Trophoblast cell (in vitro differentiated cells and primary cell): ENCODE results near the gene MEGF11.
A peak's percentile ranks its signal among the peaks of the same experiment; 100 is the strongest.
"Not testable (repeated sequence)": the region's sequence is repeated elsewhere in the genome, so short reads cannot be mapped to it uniquely, and the experiment has no call there.

Experiments used
- DNase-seq, 2 donors: peaks; one replicate each; pipeline ENCODE4 v3.0.0-alpha.2; 2016
- H2AFZ ChIP-seq: 2 replicates; pipeline ENCODE4 v1.6.1; 2013; ENCODE audit warnings: low read length, moderate library complexity, mild to moderate bottlenecking; ENCODE audit not compliant: insufficient read depth, poor library complexity
- H2AK5ac ChIP-seq: 2 replicates; pipeline ENCODE4 v1.6.1; 2013; ENCODE audit warnings: mild to moderate bottlenecking, low read length
- H2BK120ac ChIP-seq: 2 replicates; pipeline ENCODE4 v1.6.1; 2013; ENCODE audit warnings: low read length, mild to moderate bottlenecking, moderate library complexity; ENCODE audit not compliant: insufficient read depth, poor library complexity
- H2BK12ac ChIP-seq: 2 replicates; pipeline ENCODE4 v1.6.1; 2013; ENCODE audit warnings: mild to moderate bottlenecking, low read length, moderate library complexity
- H2BK5ac ChIP-seq: 2 replicates; pipeline ENCODE4 v1.6.1; 2013; ENCODE audit warnings: low read length, low read depth, moderate library complexity, mild to moderate bottlenecking; ENCODE audit not compliant: poor library complexity
- H3K14ac ChIP-seq: 2 replicates; pipeline ENCODE4 v1.6.1; 2013; ENCODE audit warnings: mild to moderate bottlenecking, low read length
- H3K18ac ChIP-seq: 2 replicates; pipeline ENCODE4 v1.6.1; 2013; ENCODE audit warnings: mild to moderate bottlenecking, low read length
- H3K23ac ChIP-seq: 2 replicates; pipeline ENCODE4 v1.6.1; 2013; ENCODE audit warnings: low read length
- H3K27ac ChIP-seq: 2 replicates; pipeline ENCODE4 v1.5.1; 2013; ENCODE audit warnings: low read depth, mild to moderate bottlenecking, inconsistent platforms, low read length, moderate library complexity
- H3K27me3 ChIP-seq: 2 replicates; pipeline ENCODE4 v1.6.1; 2013; ENCODE audit warnings: inconsistent platforms, mild to moderate bottlenecking, low read length, moderate library complexity; ENCODE audit not compliant: insufficient read depth
- H3K36me3 ChIP-seq, 2 experiments: 1 replicate in 1 of 2; 2 replicates in 1 of 2; pipeline ENCODE4 v1.6.1; 2013; ENCODE audit warnings: low read length in 2 of 2, mild to moderate bottlenecking in 2 of 2, moderate library complexity in 1 of 2; ENCODE audit not compliant: insufficient read depth in 2 of 2, control insufficient read depth in 1 of 2
- H3K4ac ChIP-seq: 2 replicates; pipeline ENCODE4 v1.6.1; 2013; ENCODE audit warnings: low read depth, mild to moderate bottlenecking, low read length, moderate library complexity
- H3K4me1 ChIP-seq, 2 experiments: 1 replicate in 1 of 2; 2 replicates in 1 of 2; pipeline ENCODE4 v1.6.1; 2013; ENCODE audit warnings: low read length in 2 of 2, mild to moderate bottlenecking in 2 of 2, moderate library complexity in 1 of 2; ENCODE audit not compliant: insufficient read depth in 2 of 2, control insufficient read depth in 1 of 2
- H3K4me2 ChIP-seq: 2 replicates; pipeline ENCODE4 v1.6.1; 2013; ENCODE audit warnings: inconsistent platforms, mild to moderate bottlenecking, low read length, moderate library complexity
- H3K4me3 ChIP-seq: 2 replicates; pipeline ENCODE4 v1.5.1; 2013; ENCODE audit warnings: mild to moderate bottlenecking, low read depth, low read length, inconsistent platforms
- H3K79me1 ChIP-seq: one replicate; pipeline ENCODE4 v1.6.1; 2013; ENCODE audit warnings: low read length
- H3K79me2 ChIP-seq: 2 replicates; pipeline ENCODE4 v1.6.1; 2013; ENCODE audit warnings: low read length, mild to moderate bottlenecking; ENCODE audit not compliant: control insufficient read depth, insufficient read depth, poor library complexity
- H3K9ac ChIP-seq: 2 replicates; pipeline ENCODE4 v1.6.1; 2013; ENCODE audit warnings: mild to moderate bottlenecking, low read length
- H3K9me3 ChIP-seq: 2 replicates; pipeline ENCODE4 v1.6.1; 2013; ENCODE audit warnings: low read depth, mild to moderate bottlenecking, control low read depth, inconsistent platforms, low read length; ENCODE audit not compliant: insufficient read depth
- H4K12ac ChIP-seq: 2 replicates; pipeline ENCODE4 v1.6.1; 2013; ENCODE audit warnings: low read depth, mild to moderate bottlenecking, low read length, moderate library complexity
- H4K8ac ChIP-seq: 2 replicates; pipeline ENCODE4 v1.6.1; 2013; ENCODE audit warnings: low read depth, mild to moderate bottlenecking, low read length, moderate library complexity
- H4K91ac ChIP-seq: one replicate; pipeline ENCODE4 v1.6.1; 2013; ENCODE audit warnings: low read depth, mild to moderate bottlenecking, low read length, moderate library complexity
- WGBS: extraction: QIAGEN DNeasy Blood & Tissue Kit; methylation state at CpG from one replicate; pipeline ENCODE4 v1.1.7; 2013; ENCODE audit warnings: missing lambda C conversion rate; ENCODE audit not compliant: insufficient read length, insufficient coverage; ENCODE audit errors: extremely low coverage; 5-methylcytosine and 5-hydroxymethylcytosine counted together

The MEGF11 gene

GRCh38 chr15:66270932-66271331 is 17.4 kb upstream of the MEGF11 start:
- no peak overlapping the region for H3K4me3 ChIP-seq
- H3K14ac ChIP-seq, result no peak overlapping the region
- no peak overlapping the region for H3K4me2 ChIP-seq
- WGBS, result no CpG with 5 or more reads among the region's 6 CpGs
- no peak overlapping the region for H4K12ac ChIP-seq
- H3K36me3 ChIP-seq, result no peaks in the 10 kb centered on the region
- no peaks in the 10 kb centered on the region for H3K9me3 ChIP-seq
- H2BK5ac ChIP-seq, result no peak overlapping the region
- H2BK120ac ChIP-seq, result no peak overlapping the region
- H2AK5ac ChIP-seq, result no peak overlapping the region
- H3K27me3 ChIP-seq, result no peaks in the 10 kb centered on the region
- no peak overlapping the region for H4K91ac ChIP-seq
- H2AFZ ChIP-seq, result no peak overlapping the region
- no peaks in the 10 kb centered on the region for H3K79me2 ChIP-seq
- H3K4ac ChIP-seq, result no peak overlapping the region
- H2BK12ac ChIP-seq, result no peak overlapping the region
- H3K18ac ChIP-seq, result no peak overlapping the region
- no peak overlapping the region for H3K27ac ChIP-seq
- H3K23ac ChIP-seq, result no peak overlapping the region
- peaks cover 0 to 3% of the 10 kb centered on the region in 2 experiments for H3K4me1 ChIP-seq
- no peak overlapping the region for H3K9ac ChIP-seq
- no peak for DNase-seq
- H4K8ac ChIP-seq, result no peak overlapping the region
- H3K79me1 ChIP-seq, result no peaks in the 10 kb centered on the region

GRCh38 chr15:66269326-66270090 is 16.0 kb upstream of the MEGF11 start:
- WGBS, result 100% methylated on average over 2 of the region's 13 CpGs
- Histone ChIP-seq H2AFZ (no peak overlapping the region), H2BK120ac (no peak overlapping the region), H3K23ac (no peak overlapping the region), H4K91ac (no peak overlapping the region), H3K9ac (no peak overlapping the region), H2AK5ac (no peak overlapping the region), H4K8ac (no peak overlapping the region), H3K36me3 (no peaks in the 10 kb centered on the region), H3K4me2 (no peak overlapping the region), H2BK5ac (no peak overlapping the region), H3K4me3 (peak overlapping the region; percentile 8), H3K18ac (no peak overlapping the region), H4K12ac (no peak overlapping the region), H3K4me1 (peaks cover 0 to 3% of the 10 kb centered on the region in 2 experiments), H3K27me3 (no peaks in the 10 kb centered on the region), H3K79me2 (no peaks in the 10 kb centered on the region), H2BK12ac (no peak overlapping the region), H3K14ac (no peak overlapping the region), H3K9me3 (no peaks in the 10 kb centered on the region), H3K4ac (no peak overlapping the region), H3K79me1 (no peaks in the 10 kb centered on the region), H3K27ac (no peak overlapping the region)
- peak; percentile 32 to 52 for DNase-seq

- no peak overlapping the region for H2AFZ ChIP-seq
Measured at GRCh38 chr15:66264859-66265513, 11.4 kb upstream of the MEGF11 start.

GRCh38 chr15:66262837-66263236 is 9.3 kb upstream of the MEGF11 start:
- H3K79me1 ChIP-seq, H3K4me1 ChIP-seq, H3K4me3 ChIP-seq, H3K79me2 ChIP-seq, H3K23ac ChIP-seq, H3K27me3 ChIP-seq, DNase-seq, H3K18ac ChIP-seq, H2BK120ac ChIP-seq, H2AFZ ChIP-seq, H3K27ac ChIP-seq, H3K4me2 ChIP-seq, H4K8ac ChIP-seq, H4K12ac ChIP-seq, H3K14ac ChIP-seq, H2AK5ac ChIP-seq, H3K9me3 ChIP-seq, H4K91ac ChIP-seq, H2BK5ac ChIP-seq, H3K4ac ChIP-seq, H3K36me3 ChIP-seq, H2BK12ac ChIP-seq, H3K9ac ChIP-seq: not testable (repeated sequence)
- WGBS, result no CpG with 5 or more reads among the region's 1 CpG

More at GRCh38 chr15:66264859-66265513, 11.4 kb upstream of the MEGF11 start:
- H3K27ac ChIP-seq, result no peak overlapping the region
- no peak overlapping the region for H2BK5ac ChIP-seq
- H3K9ac ChIP-seq, result no peak overlapping the region
- H3K36me3 ChIP-seq, result no peaks in the 10 kb centered on the region
- no peaks in the 10 kb centered on the region for H3K79me2 ChIP-seq
- no peaks in the 10 kb centered on the region for H3K27me3 ChIP-seq
- no peak overlapping the region for H4K91ac ChIP-seq
- H4K8ac ChIP-seq, result no peak overlapping the region
- H3K4me2 ChIP-seq, result no peak overlapping the region
- H3K4ac ChIP-seq, result no peak overlapping the region
- H2BK12ac ChIP-seq, result no peak overlapping the region
- no CpG with 5 or more reads among the region's 20 CpGs for WGBS
- peaks cover 0 to 3% of the 10 kb centered on the region in 2 experiments for H3K4me1 ChIP-seq
- H2AK5ac ChIP-seq, result no peak overlapping the region
- DNase-seq, result no peak
- H3K18ac ChIP-seq, result no peak overlapping the region
- no peak overlapping the region for H4K12ac ChIP-seq
- H3K4me3 ChIP-seq, result no peak overlapping the region
- no peaks in the 10 kb centered on the region for H3K79me1 ChIP-seq
- H3K14ac ChIP-seq, result no peak overlapping the region
- peaks cover 1% of the 10 kb centered on the region for H3K9me3 ChIP-seq
- H3K23ac ChIP-seq, result no peak overlapping the region
- H2BK120ac ChIP-seq, result no peak overlapping the region
